GM18867 (cell line): Measurements from ENCODE around the gene GLYR1.

Experiments
- ATAC-seq: cut with Tn5 transposase; IDR thresholded peaks from one replicate; pipeline ENCODE4 v1.9.1; 2021; ENCODE audit warnings: mild to moderate bottlenecking, moderate library complexity; ENCODE audit not compliant: unreplicated experiment

Gene GLYR1

GRCh38 chr16:4768549-4769305 lies 78.4 kb downstream of the GLYR1 start:
- peak; percentile 63 for ATAC-seq

GRCh38 chr16:4767872-4768548 lies 79.1 kb downstream of the GLYR1 start:
- ATAC-seq: no peak

GRCh38 chr16:4766875-4767628 lies 80.0 kb downstream of the GLYR1 start, which contains the start of gene ZNF500:
Gene ZNF500 (minus strand): TSS chr16:4767162. CDS start chr16:4765978, 1,184 bp downstream.
- peak; percentile 85 for ATAC-seq

- no peak for ATAC-seq
Observed at GRCh38 chr16:4765511-4766474, 81.3 kb downstream of the GLYR1 start.

GRCh38 chr16:4763791-4764190 lies 83.3 kb downstream of the GLYR1 start:
- ATAC-seq: no peak

- ATAC-seq: no peak
Observed at GRCh38 chr16:4762205-4762604, 84.9 kb downstream of the GLYR1 start.

- no peak for ATAC-seq
Observed at GRCh38 chr16:4760221-4760910, 86.7 kb downstream of the GLYR1 start.

GRCh38 chr16:4755687-4756086 lies 91.4 kb downstream of the GLYR1 start:
- ATAC-seq: no peak

GRCh38 chr16:4754865-4755264 lies 92.2 kb downstream of the GLYR1 start:
- no peak for ATAC-seq

- ATAC-seq: no peak
Observed at GRCh38 chr16:4753227-4753626, 93.9 kb downstream of the GLYR1 start.
